Activated gamma-delta T cell treated with Interleukin-2 at 50 U/mL for 16 hours (primary cell): ENCODE results near the gene SURF4.

Experiments
- DNase-seq: peaks from one replicate; pipeline ENCODE4 v3.0.0-alpha.2; 2020

Gene SURF4

GRCh38 chr9:133371261-133371711, 4.6 kb downstream of the SURF4 start:
- DNase-seq, result peak; percentile 57

GRCh38 chr9:133370685-133371084, 5.2 kb downstream of the SURF4 start:
- peak; percentile 55 for DNase-seq

- DNase-seq, result no peak
Observed at GRCh38 chr9:133369933-133370332, 5.9 kb downstream of the SURF4 start.

- no peak for DNase-seq
Observed at GRCh38 chr9:133369422-133369821, 6.4 kb downstream of the SURF4 start.

GRCh38 chr9:133368249-133368881, 7.5 kb downstream of the SURF4 start:
- no peak for DNase-seq

- no peak for DNase-seq
Observed at GRCh38 chr9:133367778-133368177, 8.1 kb downstream of the SURF4 start.

GRCh38 chr9:133367221-133367620, 8.6 kb downstream of the SURF4 start:
- DNase-seq, result no peak

GRCh38 chr9:133366435-133366834, 9.4 kb downstream of the SURF4 start:
- DNase-seq, result no peak

- DNase-seq, result no peak
Observed at GRCh38 chr9:133362359-133363044, 13.4 kb downstream of the SURF4 start.

GRCh38 chr9:133361507-133362092, 14.3 kb downstream of the SURF4 start:
- no peak for DNase-seq

GRCh38 chr9:133360400-133361393, 15.2 kb downstream of the SURF4 start:
- no peak for DNase-seq

- no peak for DNase-seq
Observed at GRCh38 chr9:133359399-133360175, 16.3 kb downstream of the SURF4 start.

- no peak for DNase-seq
Observed at GRCh38 chr9:133357656-133358055, 18.2 kb downstream of the SURF4 start.

- peak; percentile 91 for DNase-seq
Observed at GRCh38 chr9:133356391-133357091, 19.3 kb downstream of the SURF4 start, which contains the start of the genes SURF1 and SURF2. Gene SURF1 (minus strand): TSS chr9:133356487. CDS start chr9:133356453, 34 bp downstream. Gene SURF2 (plus strand): TSS chr9:133356550. CDS start chr9:133356593, 43 bp downstream.

GRCh38 chr9:133355881-133356357, 19.9 kb downstream of the SURF4 start:
- DNase-seq, result no peak

GRCh38 chr9:133354766-133355165, 21.1 kb downstream of the SURF4 start:
- no peak for DNase-seq

- no peak for DNase-seq
Observed at GRCh38 chr9:133353548-133353947, 22.3 kb downstream of the SURF4 start.

GRCh38 chr9:133352635-133353340, 23.1 kb downstream of the SURF4 start:
- DNase-seq, result no peak

GRCh38 chr9:133351908-133352634, 23.8 kb downstream of the SURF4 start:
- no peak for DNase-seq

- no peak for DNase-seq
Observed at GRCh38 chr9:133351526-133351907, 24.3 kb downstream of the SURF4 start.
